Caco-2 (cell line): ENCODE data around the gene ZIC2. TPM values are rescaled to one million over a fixed set of nuclear protein-coding genes. Genes with fewer than 3 reads are reported as not detected.

Experiments used
- BruUV-seq: library from RNA; stranded (reverse); fragments of 400-500 nt; replicated peaks from 2 replicates; lab custom pipeline; 2021; lab: Mats Ljungman, UMichigan
- CTCF ChIA-PET: fragments of 300-600 bp; sonication (Branson Sonifier 250); formaldehyde crosslinking; loops from one replicate; lab custom pipeline; 2022; ENCODE audit warnings: antibody characterized with exemption; lab: Charles Lee
- POLR2A ChIA-PET: fragments of 300-600 bp; sonication (Branson Sonifier 250); formaldehyde crosslinking; loops from one replicate; lab custom pipeline; 2022; ENCODE audit warnings: antibody characterized with exemption; lab: Charles Lee
- DNase-seq, 2 experiments: peaks; one replicate each; pipeline versions ENCODE4 v3.0.0 to v3.0.0-alpha.2; 2020 to 2022
- H3K27me3 ChIP-seq: replicated peaks from 2 replicates; pipeline ENCODE4 v1.6.0; 2011; ENCODE audit warnings: low read length; ENCODE audit not compliant: control insufficient read depth, insufficient read depth
- H3K36me3 ChIP-seq: 2 replicates; pipeline ENCODE4 v1.5.1; 2011; ENCODE audit warnings: low read length; ENCODE audit not compliant: control insufficient read depth, insufficient read depth
- H3K4me1 ChIP-seq: fragments of 250-450 bp; sonication (Bioruptor Pico); 2 replicates; pipeline ENCODE4 v1.5.1; 2020; ENCODE audit warnings: mild to moderate bottlenecking
- H3K4me3 ChIP-seq: 2 replicates; pipeline ENCODE4 v1.5.1; 2011; ENCODE audit warnings: low read depth, mild to moderate bottlenecking, control low read depth, low read length
- H3K9me3 ChIP-seq: fragments of 250-450 bp; sonication (Bioruptor Pico); 2 replicates; pipeline ENCODE4 v1.5.1; 2020; ENCODE audit warnings: mild to moderate bottlenecking, moderate library complexity
- H3K27ac Mint-ChIP-seq: one replicate; pipeline ENCODE4 v1.8.0; 2022; ENCODE audit warnings: mixed read lengths; ENCODE audit not compliant: unreplicated experiment
- H3K27me3 Mint-ChIP-seq: one replicate; pipeline ENCODE4 v1.8.0; 2022; ENCODE audit warnings: mixed read lengths; ENCODE audit not compliant: insufficient read depth, unreplicated experiment
- H3K36me3 Mint-ChIP-seq: one replicate; pipeline ENCODE4 v1.8.0; 2022; ENCODE audit warnings: mild to moderate bottlenecking, mixed read lengths; ENCODE audit not compliant: insufficient read depth, unreplicated experiment
- H3K4me1 Mint-ChIP-seq: one replicate; pipeline ENCODE4 v1.8.0; 2022; ENCODE audit warnings: low read depth, mixed read lengths; ENCODE audit not compliant: unreplicated experiment
- H3K4me3 Mint-ChIP-seq: one replicate; pipeline ENCODE4 v1.8.0; 2022; ENCODE audit warnings: mild to moderate bottlenecking, moderate library complexity, mixed read lengths; ENCODE audit not compliant: unreplicated experiment
- H3K9me3 Mint-ChIP-seq: one replicate; pipeline ENCODE4 v1.8.0; 2022; ENCODE audit warnings: mixed read lengths; ENCODE audit not compliant: unreplicated experiment
- intact Hi-C: fragments of 100-400 bp; cut with micrococcal nuclease; formaldehyde crosslinking; loops from one replicate; pipeline ENCODE4 v1.10.0; 2022; ENCODE audit not compliant: unreplicated experiment
- total RNA-seq: library from RNA; stranded (reverse); gene quantifications from 2 replicates; pipeline ENCODE4 v1.2.3, GENCODE V29; 2022
- TF ChIP-seq, protein P1 (sequence below), 2 experiments: fragments of 200-600 bp in 1 of 2; IDR thresholded peaks; 1 replicate in 1 of 2; 2 replicates in 1 of 2; pipeline versions ENCODE4 v1.5.1 to v1.8.0; 2011 to 2022; ENCODE audit warnings: antibody characterized with exemption in 1 of 2, control low read depth in 1 of 2, inconsistent platforms in 1 of 2, low read depth in 1 of 2, low read length in 1 of 2, mild to moderate bottlenecking in 1 of 2, moderate library complexity in 1 of 2; ENCODE audit not compliant: insufficient read depth in 1 of 2, severe bottlenecking in 1 of 2, unreplicated experiment in 1 of 2

ZIC2 gene
- total RNA-seq, 1 experiment from 2014 or later = 1.3 TPM

DNA sequence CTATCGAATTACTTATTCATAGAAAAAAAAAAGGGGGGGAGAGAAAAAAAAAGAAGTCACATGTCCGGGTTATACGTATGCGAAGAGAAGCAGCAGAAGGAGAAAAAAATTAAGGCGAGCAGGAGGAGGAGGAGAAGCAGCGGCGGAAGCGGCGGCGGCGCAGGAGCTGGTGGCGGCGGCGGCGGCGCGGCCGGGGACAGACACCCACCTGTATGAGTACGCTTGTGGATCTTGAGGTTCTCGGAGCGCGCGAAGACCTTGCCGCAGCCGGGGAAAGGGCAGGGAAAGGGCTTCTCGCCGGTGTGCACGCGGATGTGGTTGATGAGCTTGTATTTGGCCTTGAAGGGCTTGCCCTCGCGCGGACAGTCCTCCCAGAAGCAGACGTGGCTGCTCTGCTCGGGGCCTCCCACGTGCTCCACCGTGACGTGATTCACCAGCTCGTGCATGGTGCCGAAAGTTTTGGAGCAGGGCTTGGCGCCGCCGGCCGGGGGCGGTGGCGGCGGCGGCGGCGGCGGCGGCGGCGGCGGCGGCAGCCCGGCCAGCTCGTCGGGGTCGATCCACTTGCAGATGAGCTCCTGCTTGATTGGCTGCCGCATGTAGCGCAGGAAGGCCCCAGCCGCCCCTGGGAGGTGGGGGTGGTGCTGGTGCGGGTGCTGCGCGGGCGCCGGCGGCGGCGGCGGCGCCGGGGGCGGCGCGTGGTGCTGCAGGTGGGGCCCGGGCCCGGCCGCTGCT is 11.5 kb upstream of the ZIC2 start:
- H3K4me3 Mint-ChIP-seq = peak overlapping the region; percentile 98
- TF ChIP-seq, protein P1, sequence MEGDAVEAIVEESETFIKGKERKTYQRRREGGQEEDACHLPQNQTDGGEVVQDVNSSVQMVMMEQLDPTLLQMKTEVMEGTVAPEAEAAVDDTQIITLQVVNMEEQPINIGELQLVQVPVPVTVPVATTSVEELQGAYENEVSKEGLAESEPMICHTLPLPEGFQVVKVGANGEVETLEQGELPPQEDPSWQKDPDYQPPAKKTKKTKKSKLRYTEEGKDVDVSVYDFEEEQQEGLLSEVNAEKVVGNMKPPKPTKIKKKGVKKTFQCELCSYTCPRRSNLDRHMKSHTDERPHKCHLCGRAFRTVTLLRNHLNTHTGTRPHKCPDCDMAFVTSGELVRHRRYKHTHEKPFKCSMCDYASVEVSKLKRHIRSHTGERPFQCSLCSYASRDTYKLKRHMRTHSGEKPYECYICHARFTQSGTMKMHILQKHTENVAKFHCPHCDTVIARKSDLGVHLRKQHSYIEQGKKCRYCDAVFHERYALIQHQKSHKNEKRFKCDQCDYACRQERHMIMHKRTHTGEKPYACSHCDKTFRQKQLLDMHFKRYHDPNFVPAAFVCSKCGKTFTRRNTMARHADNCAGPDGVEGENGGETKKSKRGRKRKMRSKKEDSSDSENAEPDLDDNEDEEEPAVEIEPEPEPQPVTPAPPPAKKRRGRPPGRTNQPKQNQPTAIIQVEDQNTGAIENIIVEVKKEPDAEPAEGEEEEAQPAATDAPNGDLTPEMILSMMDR (IDR thresholded peaks at IDR 0.05; ENCODE audit: insufficient read depth in 1 of 2, low read depth in 1 of 2, low read length in 1 of 2, severe bottlenecking in 1 of 2, unreplicated experiment in 1 of 2) = no peak
- intact Hi-C loops = loop anchor here (5.0 kb wide), 1 partner anchor 53 kb away; no protein-coding TSS in a partner anchor
- peaks cover 41% of the 10 kb centered on the region for H3K27me3 Mint-ChIP-seq
- peak; percentile 72 to 78 for DNase-seq
- no TSS peak for BruUV-seq
- H3K4me3 ChIP-seq = peak overlapping the region; percentile 70
- ChIA-PET CTCF (interaction anchor here (0.7 to 1.6 kb wide), 7 partner anchors 10 to 544 kb away, joined by 3 to 5 read pairs (median 4); partner anchors contain the start of gene ZIC2), POLR2A (interaction anchor here (0.5 kb wide), 1 partner anchor 933 kb away, joined by 3 read pairs; no protein-coding TSS in a partner anchor)
- no peaks in the 10 kb centered on the region for H3K9me3 Mint-ChIP-seq
- H3K9me3 ChIP-seq = no peaks in the 10 kb centered on the region
- peaks cover 13% of the 10 kb centered on the region for H3K4me1 Mint-ChIP-seq
- no peaks in the 10 kb centered on the region for H3K36me3 Mint-ChIP-seq
- H3K36me3 ChIP-seq = no peaks in the 10 kb centered on the region
- H3K4me1 ChIP-seq = peaks cover 14% of the 10 kb centered on the region; the same call in 1 of the 2 replicates
- H3K27me3 ChIP-seq = peaks cover 7% of the 10 kb centered on the region
- H3K27ac Mint-ChIP-seq = peak overlapping the region; percentile 57

DNA sequence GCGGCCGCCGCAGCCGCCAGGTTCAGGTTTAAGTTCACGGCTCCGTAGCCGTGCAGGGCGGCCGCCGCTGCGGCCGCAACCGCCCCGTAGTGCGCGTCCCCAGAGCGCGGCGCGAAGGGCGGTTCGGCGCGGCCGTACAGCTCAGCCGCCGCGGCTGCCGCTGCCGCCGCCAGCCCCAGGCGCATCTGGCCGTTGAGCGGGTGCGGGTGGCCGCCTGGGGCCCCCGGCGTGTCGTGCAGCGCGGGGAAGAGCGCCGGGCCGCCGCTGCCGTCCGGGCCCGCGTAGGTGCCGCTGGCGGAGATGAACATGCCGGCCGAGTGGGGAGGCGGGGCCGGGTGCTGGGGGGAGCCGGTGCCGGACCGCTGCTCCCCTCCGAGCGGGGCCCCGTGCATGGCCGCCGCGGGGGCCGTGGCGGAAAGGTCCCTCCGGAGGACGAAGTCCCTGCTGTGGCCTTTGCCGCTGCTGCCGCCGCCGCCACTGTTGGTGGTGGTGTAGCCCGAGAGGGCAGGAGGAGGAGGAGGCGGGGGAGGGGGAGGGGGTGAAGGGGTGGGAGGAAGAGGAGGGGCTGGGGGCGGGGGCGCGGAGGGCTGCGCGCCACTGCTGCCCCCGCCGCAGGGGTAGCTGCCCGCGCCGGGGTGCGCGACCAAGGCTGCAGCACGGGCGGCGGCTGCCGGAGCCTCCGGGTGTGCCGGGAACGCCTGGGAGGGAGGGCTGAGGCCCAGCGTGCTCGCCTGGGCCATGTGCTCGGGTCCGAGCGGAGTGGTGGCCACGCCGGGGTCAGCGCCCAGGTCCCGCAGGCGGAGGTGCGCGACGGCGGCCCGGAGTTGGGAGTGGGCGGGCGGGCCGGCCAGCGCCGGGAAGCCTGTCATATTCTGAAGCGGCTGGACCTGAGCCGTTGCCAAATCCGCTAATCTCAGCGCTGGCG is 10.7 kb upstream of the ZIC2 start:
- Mint-ChIP-seq H3K27me3 (peaks cover 41% of the 10 kb centered on the region), H3K4me1 (peaks cover 13% of the 10 kb centered on the region), H3K36me3 (no peaks in the 10 kb centered on the region), H3K27ac (no peak overlapping the region), H3K9me3 (no peaks in the 10 kb centered on the region), H3K4me3 (peak overlapping the region; percentile 98)
- peaks cover 6% of the 10 kb centered on the region for H3K27me3 ChIP-seq
- peak overlapping the region; percentile 70 for H3K4me3 ChIP-seq
- CTCF ChIA-PET = interaction anchor here (0.9 to 1.6 kb wide), 4 partner anchors 11 to 543 kb away, joined by 3 to 5 read pairs (median 4); partner anchors contain the start of gene ZIC2
- TF ChIP-seq, protein P1 (IDR thresholded peaks at IDR 0.05; ENCODE audit: insufficient read depth in 1 of 2, low read depth in 1 of 2, low read length in 1 of 2, severe bottlenecking in 1 of 2, unreplicated experiment in 1 of 2) = no peak
- DNase-seq = peak in 1 of 2 experiments; percentile 41
- intact Hi-C loops = no loop called here
- H3K4me1 ChIP-seq = peaks cover 14% of the 10 kb centered on the region; the same call in 1 of the 2 replicates
- H3K36me3 ChIP-seq = no peaks in the 10 kb centered on the region
- no peaks in the 10 kb centered on the region for H3K9me3 ChIP-seq
- BruUV-seq = no TSS peak
- POLR2A ChIA-PET = no interaction called here
